ENCODE measurements around the gene TRPT1. TPM values are rescaled to one million over a fixed set of nuclear protein-coding genes. Genes with fewer than 3 reads are reported as not detected.
A peak's percentile ranks its signal among the peaks of the same experiment; 100 is the strongest.

The TRPT1 gene
- total and polyA plus RNA-seq, 9 of the 15 experiments (the other 6 are each of a cell fraction or from before 2014, with no cell fraction given), result 4.6 to 41.7 (median 23.1) TPM

DNA sequence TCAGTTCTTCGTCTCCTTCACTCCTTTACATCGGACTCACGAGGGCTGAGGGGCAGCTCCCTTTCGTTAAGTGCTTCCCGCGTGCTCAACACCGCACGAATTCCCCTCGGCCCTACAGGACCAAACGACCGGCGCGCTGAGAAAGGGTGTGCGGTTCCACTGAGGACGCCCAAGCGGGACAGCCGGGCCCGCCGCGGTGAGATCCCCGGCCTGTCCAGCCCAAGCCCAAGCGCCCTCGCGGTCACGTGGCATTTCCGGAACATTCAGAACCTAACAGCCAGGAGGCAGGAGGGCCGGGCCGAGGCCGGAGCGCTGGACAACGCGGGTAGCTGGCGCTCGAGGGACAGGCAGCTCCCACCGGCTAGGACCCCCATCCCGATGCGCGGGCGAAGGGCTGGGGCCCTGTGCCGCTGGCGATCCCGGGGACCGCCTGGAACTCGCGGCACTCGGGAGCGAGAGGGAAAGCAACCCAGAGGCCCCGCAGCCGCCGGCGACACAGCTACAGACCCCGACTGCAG, 40.8 kb downstream of the TRPT1 start (continued):
- TF ChIP-seq MITF (IDR thresholded peaks at IDR 0.05) (no peak), JUND (IDR thresholded peaks at IDR 0.05; ENCODE audit: borderline replicate concordance, low read depth, low read length) (no peak), JUND (tag; IDR thresholded peaks at IDR 0.05; ENCODE audit: borderline replicate concordance, low read depth, low read length) (no peak), ELF1 (tag; IDR thresholded peaks at IDR 0.05) (peak; percentile 64; the same call in 1 of the 2 replicates), ZNF134 (CRISPR knock-in tag; conservative IDR thresholded peaks at IDR 0.05) (no peak), CC2D1A (IDR thresholded peaks at IDR 0.05) (no peak), SREBF1 (IDR thresholded peaks at IDR 0.05; ENCODE audit: borderline replicate concordance, low read depth, low read length) (0 out of 2 replicates have a peak, but pooled peaks have one; percentile 1)
- TF ChIP-seq, protein P1, sequence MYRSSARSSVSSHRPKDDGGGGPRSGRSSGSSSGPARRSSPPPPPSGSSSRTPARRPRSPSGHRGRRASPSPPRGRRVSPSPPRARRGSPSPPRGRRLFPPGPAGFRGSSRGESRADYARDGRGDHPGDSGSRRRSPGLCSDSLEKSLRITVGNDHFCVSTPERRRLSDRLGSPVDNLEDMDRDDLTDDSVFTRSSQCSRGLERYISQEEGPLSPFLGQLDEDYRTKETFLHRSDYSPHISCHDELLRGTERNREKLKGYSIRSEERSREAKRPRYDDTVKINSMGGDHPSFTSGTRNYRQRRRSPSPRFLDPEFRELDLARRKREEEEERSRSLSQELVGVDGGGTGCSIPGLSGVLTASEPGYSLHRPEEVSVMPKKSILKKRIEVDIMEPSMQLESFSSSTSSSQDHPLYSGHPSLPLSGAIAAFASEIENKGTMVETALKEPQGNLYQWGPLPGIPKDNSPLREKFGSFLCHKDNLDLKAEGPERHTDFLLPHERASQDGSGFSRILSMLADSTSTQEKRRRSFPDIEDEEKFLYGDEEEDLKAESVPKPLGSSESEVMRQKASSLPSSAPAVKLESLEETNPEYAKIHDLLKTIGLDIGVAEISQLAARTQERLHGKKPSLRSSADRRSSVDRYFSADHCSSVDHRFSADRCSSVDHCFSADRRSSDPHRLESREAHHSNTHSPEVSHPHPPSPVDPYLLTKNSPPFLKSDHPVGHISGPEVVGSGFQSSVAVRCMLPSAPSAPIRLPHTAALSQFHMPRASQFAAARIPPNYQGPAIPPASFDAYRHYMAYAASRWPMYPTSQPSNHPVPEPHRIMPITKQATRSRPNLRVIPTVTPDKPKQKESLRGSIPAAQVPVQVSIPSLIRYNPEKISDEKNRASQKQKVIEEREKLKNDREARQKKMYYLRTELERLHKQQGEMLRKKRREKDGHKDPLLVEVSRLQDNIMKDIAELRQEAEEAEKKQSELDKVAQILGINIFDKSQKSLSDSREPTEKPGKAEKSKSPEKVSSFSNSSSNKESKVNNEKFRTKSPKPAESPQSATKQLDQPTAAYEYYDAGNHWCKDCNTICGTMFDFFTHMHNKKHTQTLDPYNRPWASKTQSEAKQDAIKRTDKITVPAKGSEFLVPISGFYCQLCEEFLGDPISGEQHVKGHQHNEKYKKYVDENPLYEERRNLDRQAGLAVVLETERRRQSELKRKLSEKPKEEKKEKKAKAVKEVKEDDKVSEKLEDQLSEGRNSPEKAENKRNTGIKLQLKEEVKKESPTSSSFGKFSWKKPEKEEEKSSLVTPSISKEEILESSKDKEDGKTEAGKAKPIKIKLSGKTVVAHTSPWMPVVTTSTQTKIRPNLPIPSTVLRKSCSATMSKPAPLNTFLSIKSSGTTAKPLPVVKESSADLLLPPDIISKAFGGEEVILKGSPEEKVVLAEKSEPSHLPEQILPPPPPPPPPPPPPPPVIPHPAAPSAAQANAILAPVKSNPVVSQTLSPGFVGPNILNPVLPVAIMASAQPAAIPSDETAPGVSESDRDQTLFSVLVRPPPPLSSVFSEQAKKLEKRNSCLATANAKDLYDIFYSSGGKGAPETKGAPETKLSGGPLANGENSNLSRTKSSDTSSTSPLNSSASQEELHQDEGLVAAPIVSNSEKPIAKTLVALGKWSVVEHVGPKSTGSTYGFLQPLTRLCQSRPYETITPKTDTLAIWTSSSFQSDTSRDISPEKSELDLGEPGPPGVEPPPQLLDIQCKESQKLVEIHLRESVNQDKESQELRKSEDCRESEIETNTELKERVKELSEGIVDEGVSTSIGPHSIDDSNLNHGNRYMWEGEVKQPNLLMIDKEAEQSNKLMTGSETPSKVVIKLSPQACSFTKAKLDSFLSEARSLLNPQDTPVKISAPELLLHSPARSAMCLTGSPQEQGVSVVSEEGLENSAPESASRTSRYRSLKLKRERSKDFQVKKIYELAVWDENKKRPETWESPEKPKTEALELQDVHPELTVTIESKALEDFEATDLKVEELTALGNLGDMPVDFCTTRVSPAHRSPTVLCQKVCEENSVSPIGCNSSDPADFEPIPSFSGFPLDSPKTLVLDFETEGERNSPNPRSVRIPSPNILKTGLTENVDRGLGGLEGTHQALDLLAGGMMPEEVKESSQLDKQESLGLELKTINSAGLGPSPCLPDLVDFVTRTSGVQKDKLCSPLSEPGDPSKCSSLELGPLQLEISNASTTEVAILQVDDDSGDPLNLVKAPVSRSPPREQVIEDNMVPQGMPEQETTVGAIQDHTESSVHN (IDR thresholded peaks at IDR 0.05; ENCODE audit: borderline replicate concordance in 1 of 2, low read depth in 1 of 2), result no peak
- TF ChIP-seq, protein P2, sequence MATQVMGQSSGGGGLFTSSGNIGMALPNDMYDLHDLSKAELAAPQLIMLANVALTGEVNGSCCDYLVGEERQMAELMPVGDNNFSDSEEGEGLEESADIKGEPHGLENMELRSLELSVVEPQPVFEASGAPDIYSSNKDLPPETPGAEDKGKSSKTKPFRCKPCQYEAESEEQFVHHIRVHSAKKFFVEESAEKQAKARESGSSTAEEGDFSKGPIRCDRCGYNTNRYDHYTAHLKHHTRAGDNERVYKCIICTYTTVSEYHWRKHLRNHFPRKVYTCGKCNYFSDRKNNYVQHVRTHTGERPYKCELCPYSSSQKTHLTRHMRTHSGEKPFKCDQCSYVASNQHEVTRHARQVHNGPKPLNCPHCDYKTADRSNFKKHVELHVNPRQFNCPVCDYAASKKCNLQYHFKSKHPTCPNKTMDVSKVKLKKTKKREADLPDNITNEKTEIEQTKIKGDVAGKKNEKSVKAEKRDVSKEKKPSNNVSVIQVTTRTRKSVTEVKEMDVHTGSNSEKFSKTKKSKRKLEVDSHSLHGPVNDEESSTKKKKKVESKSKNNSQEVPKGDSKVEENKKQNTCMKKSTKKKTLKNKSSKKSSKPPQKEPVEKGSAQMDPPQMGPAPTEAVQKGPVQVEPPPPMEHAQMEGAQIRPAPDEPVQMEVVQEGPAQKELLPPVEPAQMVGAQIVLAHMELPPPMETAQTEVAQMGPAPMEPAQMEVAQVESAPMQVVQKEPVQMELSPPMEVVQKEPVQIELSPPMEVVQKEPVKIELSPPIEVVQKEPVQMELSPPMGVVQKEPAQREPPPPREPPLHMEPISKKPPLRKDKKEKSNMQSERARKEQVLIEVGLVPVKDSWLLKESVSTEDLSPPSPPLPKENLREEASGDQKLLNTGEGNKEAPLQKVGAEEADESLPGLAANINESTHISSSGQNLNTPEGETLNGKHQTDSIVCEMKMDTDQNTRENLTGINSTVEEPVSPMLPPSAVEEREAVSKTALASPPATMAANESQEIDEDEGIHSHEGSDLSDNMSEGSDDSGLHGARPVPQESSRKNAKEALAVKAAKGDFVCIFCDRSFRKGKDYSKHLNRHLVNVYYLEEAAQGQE (IDR thresholded peaks at IDR 0.05; ENCODE audit: borderline replicate concordance), result peak; percentile 58
- TF ChIP-seq, protein P2 (CRISPR knock-in tag; IDR thresholded peaks at IDR 0.05; ENCODE audit: low read depth), result peak; percentile 75
